Measurements from ENCODE around the gene C1orf21.

Gene C1orf21

DNA sequence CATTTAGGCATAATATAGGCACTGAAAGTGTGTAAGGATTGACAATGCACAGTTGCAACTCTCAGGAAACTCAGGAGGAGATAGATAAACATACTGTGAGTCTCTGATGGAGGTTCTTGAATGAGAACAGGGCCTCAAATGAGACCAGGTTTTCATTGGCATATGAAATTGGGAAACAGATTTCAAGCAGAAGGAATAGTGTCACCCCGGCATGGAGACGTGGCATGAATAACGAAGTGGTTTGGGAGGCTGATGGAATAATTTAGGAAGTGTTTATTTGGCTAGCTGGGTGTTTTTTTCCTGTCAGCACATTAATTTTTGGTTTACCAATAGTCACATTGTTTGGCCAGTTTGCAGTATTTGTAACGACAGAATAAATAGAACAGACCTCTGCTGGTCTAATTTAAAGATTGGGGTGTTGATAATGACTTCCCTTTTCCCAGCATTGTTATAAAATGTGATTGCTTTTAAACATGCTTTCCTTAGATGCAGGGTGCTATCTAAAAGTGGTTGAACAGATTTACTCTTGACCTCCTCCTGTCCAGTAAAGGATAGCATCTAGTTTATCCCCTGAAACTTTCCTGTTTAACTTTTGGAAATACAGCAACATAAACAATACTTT, 132.0 kb downstream of the C1orf21 start:
- Histone ChIP-seq H3K4ac (ENCODE audit: low read depth, low read length) (no peak overlapping the region), H3K23ac (ENCODE audit: low read length) (no peak overlapping the region), H3K14ac (ENCODE audit: low read length) (no peak overlapping the region), H3K27ac (ENCODE audit: low read depth, low read length) (no peak overlapping the region), H3K27me3 (ENCODE audit: insufficient read depth, low read length) (no peaks in the 10 kb centered on the region), H2BK12ac (ENCODE audit: low read length) (no peak overlapping the region), H2BK5ac (ENCODE audit: low read depth, low read length, poor library complexity) (no peak overlapping the region), H3K4me2 (ENCODE audit: low read length) (no peak overlapping the region), H3K36me3 (ENCODE audit: control insufficient read depth in 1 of 2, insufficient read depth in 2 of 2, low read length in 2 of 2) (no peaks in the 10 kb centered on the region), H3K9me3 (ENCODE audit: insufficient read depth, low read depth, low read length) (no peaks in the 10 kb centered on the region), H3K79me2 (ENCODE audit: control insufficient read depth, insufficient read depth, low read length, poor library complexity) (no peaks in the 10 kb centered on the region), H4K8ac (ENCODE audit: low read depth, low read length) (no peak overlapping the region), H4K91ac (ENCODE audit: low read depth, low read length) (no peak overlapping the region), H3K4me1 (ENCODE audit: control insufficient read depth in 1 of 2, insufficient read depth in 2 of 2, low read length in 2 of 2) (peaks cover 2% of the 10 kb centered on the region in 2 experiments), H2AK5ac (ENCODE audit: low read length) (no peak overlapping the region), H2AFZ (ENCODE audit: insufficient read depth, low read length, poor library complexity) (no peak overlapping the region), H2BK120ac (ENCODE audit: insufficient read depth, low read length, poor library complexity) (no peak overlapping the region), H3K79me1 (ENCODE audit: low read length) (peaks cover 2% of the 10 kb centered on the region), H3K9ac (ENCODE audit: low read length) (no peak overlapping the region), H4K12ac (ENCODE audit: low read depth, low read length) (no peak overlapping the region), H3K4me3 (ENCODE audit: low read depth, low read length) (no peak overlapping the region), H3K18ac (ENCODE audit: low read length) (no peak overlapping the region)
- DNase-seq = no peak
- no CpG with 5 or more reads among the region's 4 CpGs for WGBS (ENCODE audit: extremely low coverage, insufficient coverage, insufficient read length)

DNA sequence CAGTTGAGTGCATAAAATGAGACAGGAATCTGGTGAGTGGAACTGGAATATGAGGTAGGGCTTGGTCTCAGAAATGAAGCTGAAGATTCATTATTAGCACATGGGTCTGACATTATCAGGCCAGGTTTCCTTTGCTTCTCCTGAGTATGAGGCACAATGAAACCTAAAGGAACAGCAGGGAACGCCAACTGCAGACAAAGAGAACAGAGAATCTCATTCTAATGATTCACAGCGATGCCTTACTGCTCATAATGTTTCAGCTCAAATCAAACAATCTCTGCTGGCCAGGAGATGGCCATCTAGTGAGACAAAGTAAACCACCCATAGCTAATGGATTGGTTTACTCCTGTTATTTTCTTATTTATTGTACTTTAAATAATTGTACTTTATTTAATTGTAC, 133.5 kb downstream of the C1orf21 start:
- H3K9me3 ChIP-seq (ENCODE audit: insufficient read depth, low read depth, low read length) = no peaks in the 10 kb centered on the region
- no peak overlapping the region for H2AK5ac ChIP-seq (ENCODE audit: low read length)
- no peaks in the 10 kb centered on the region for H3K27me3 ChIP-seq (ENCODE audit: insufficient read depth, low read length)
- H2BK12ac ChIP-seq (ENCODE audit: low read length) = no peak overlapping the region
- no peak overlapping the region for H4K91ac ChIP-seq (ENCODE audit: low read depth, low read length)
- no peak overlapping the region for H4K8ac ChIP-seq (ENCODE audit: low read depth, low read length)
- H3K79me2 ChIP-seq (ENCODE audit: control insufficient read depth, insufficient read depth, low read length, poor library complexity) = no peaks in the 10 kb centered on the region
- H2AFZ ChIP-seq (ENCODE audit: insufficient read depth, low read length, poor library complexity) = no peak overlapping the region
- no CpG with 5 or more reads among the region's 2 CpGs for WGBS (ENCODE audit: extremely low coverage, insufficient coverage, insufficient read length)
- no peak overlapping the region for H4K12ac ChIP-seq (ENCODE audit: low read depth, low read length)
- no peak overlapping the region for H2BK5ac ChIP-seq (ENCODE audit: low read depth, low read length, poor library complexity)
- H3K4me2 ChIP-seq (ENCODE audit: low read length) = no peak overlapping the region
- no peak overlapping the region for H2BK120ac ChIP-seq (ENCODE audit: insufficient read depth, low read length, poor library complexity)
- H3K27ac ChIP-seq (ENCODE audit: low read depth, low read length) = no peak overlapping the region
- no peaks in the 10 kb centered on the region for H3K4me1 ChIP-seq (ENCODE audit: control insufficient read depth in 1 of 2, insufficient read depth in 2 of 2, low read length in 2 of 2)
- DNase-seq = no peak
- no peaks in the 10 kb centered on the region for H3K79me1 ChIP-seq (ENCODE audit: low read length)
- no peak overlapping the region for H3K23ac ChIP-seq (ENCODE audit: low read length)
- no peaks in the 10 kb centered on the region for H3K36me3 ChIP-seq (ENCODE audit: control insufficient read depth in 1 of 2, insufficient read depth in 2 of 2, low read length in 2 of 2)
- H3K14ac ChIP-seq (ENCODE audit: low read length) = no peak overlapping the region
- H3K18ac ChIP-seq (ENCODE audit: low read length) = no peak overlapping the region
- no peak overlapping the region for H3K4ac ChIP-seq (ENCODE audit: low read depth, low read length)
- H3K9ac ChIP-seq (ENCODE audit: low read length) = no peak overlapping the region
- H3K4me3 ChIP-seq (ENCODE audit: low read depth, low read length) = no peak overlapping the region

DNA sequence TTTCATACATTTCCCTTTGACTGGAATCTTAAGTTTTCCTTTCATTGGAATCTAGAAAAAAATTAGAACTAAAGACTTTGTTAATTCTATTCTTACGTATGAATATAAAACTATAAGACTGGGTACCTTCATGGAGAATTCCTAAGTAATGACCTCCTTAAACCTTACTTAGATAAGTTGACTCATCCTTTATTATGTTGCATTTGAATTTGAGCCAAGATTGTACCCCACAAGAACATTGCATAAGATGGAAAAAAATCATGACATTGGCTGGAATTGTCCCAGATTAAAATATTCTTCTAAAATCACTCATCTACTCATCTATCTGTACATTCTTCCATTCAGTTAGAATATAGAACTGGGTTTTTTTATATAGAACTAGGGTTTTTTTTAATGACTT, 137.4 kb downstream of the C1orf21 start:
- no peak overlapping the region for H2BK12ac ChIP-seq (ENCODE audit: low read length)
- no peaks in the 10 kb centered on the region for H3K4me1 ChIP-seq (ENCODE audit: control insufficient read depth in 1 of 2, insufficient read depth in 2 of 2, low read length in 2 of 2)
- H2AK5ac ChIP-seq (ENCODE audit: low read length) = no peak overlapping the region
- H3K4ac ChIP-seq (ENCODE audit: low read depth, low read length) = no peak overlapping the region
- no peak overlapping the region for H4K8ac ChIP-seq (ENCODE audit: low read depth, low read length)
- no peaks in the 10 kb centered on the region for H3K27me3 ChIP-seq (ENCODE audit: insufficient read depth, low read length)
- no peak overlapping the region for H2BK5ac ChIP-seq (ENCODE audit: low read depth, low read length, poor library complexity)
- no peak overlapping the region for H4K12ac ChIP-seq (ENCODE audit: low read depth, low read length)
- H2BK120ac ChIP-seq (ENCODE audit: insufficient read depth, low read length, poor library complexity) = no peak overlapping the region
- no peak overlapping the region for H3K4me3 ChIP-seq (ENCODE audit: low read depth, low read length)
- no peaks in the 10 kb centered on the region for H3K79me1 ChIP-seq (ENCODE audit: low read length)
- no peak overlapping the region for H3K14ac ChIP-seq (ENCODE audit: low read length)
- H2AFZ ChIP-seq (ENCODE audit: insufficient read depth, low read length, poor library complexity) = no peak overlapping the region
- DNase-seq = no peak
- no CpG with 5 or more reads among the region's 1 CpG for WGBS (ENCODE audit: extremely low coverage, insufficient coverage, insufficient read length)
- no peaks in the 10 kb centered on the region for H3K36me3 ChIP-seq (ENCODE audit: control insufficient read depth in 1 of 2, insufficient read depth in 2 of 2, low read length in 2 of 2)
- H3K79me2 ChIP-seq (ENCODE audit: control insufficient read depth, insufficient read depth, low read length, poor library complexity) = no peaks in the 10 kb centered on the region
- H3K9ac ChIP-seq (ENCODE audit: low read length) = no peak overlapping the region
- H3K4me2 ChIP-seq (ENCODE audit: low read length) = no peak overlapping the region
- H3K18ac ChIP-seq (ENCODE audit: low read length) = no peak overlapping the region
- no peak overlapping the region for H3K27ac ChIP-seq (ENCODE audit: low read depth, low read length)
- no peak overlapping the region for H4K91ac ChIP-seq (ENCODE audit: low read depth, low read length)
- no peaks in the 10 kb centered on the region for H3K9me3 ChIP-seq (ENCODE audit: insufficient read depth, low read depth, low read length)
- H3K23ac ChIP-seq (ENCODE audit: low read length) = no peak overlapping the region

DNA sequence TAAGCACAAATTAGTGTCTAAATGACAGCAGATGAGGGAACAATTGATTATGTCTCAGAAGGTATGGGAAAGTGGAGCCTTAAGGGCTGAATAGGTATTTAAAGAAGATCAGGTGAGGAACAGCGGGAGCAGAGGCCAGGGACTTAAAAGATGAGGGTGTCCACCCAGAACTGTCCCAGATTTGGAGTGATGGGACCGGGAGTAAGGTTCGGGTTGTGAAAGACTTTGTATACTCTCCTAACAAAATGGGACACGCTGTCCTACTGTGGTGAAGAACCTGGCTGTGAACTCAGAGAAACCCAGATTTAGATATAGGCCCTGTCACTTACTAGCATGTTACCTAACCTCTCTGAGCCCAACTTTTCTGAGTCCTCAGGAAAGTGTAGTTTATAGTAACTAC, 140.6 kb downstream of the C1orf21 start:
- Histone ChIP-seq H2BK5ac (ENCODE audit: low read depth, low read length, poor library complexity) (no peak overlapping the region), H3K79me2 (ENCODE audit: control insufficient read depth, insufficient read depth, low read length, poor library complexity) (no peaks in the 10 kb centered on the region), H3K14ac (ENCODE audit: low read length) (no peak overlapping the region), H2BK120ac (ENCODE audit: insufficient read depth, low read length, poor library complexity) (no peak overlapping the region), H3K23ac (ENCODE audit: low read length) (no peak overlapping the region), H3K79me1 (ENCODE audit: low read length) (no peaks in the 10 kb centered on the region), H2BK12ac (ENCODE audit: low read length) (no peak overlapping the region), H3K4me1 (ENCODE audit: control insufficient read depth in 1 of 2, insufficient read depth in 2 of 2, low read length in 2 of 2) (no peaks in the 10 kb centered on the region), H2AK5ac (ENCODE audit: low read length) (no peak overlapping the region), H3K18ac (ENCODE audit: low read length) (no peak overlapping the region), H3K9me3 (ENCODE audit: insufficient read depth, low read depth, low read length) (no peaks in the 10 kb centered on the region), H3K36me3 (ENCODE audit: control insufficient read depth in 1 of 2, insufficient read depth in 2 of 2, low read length in 2 of 2) (no peaks in the 10 kb centered on the region), H2AFZ (ENCODE audit: insufficient read depth, low read length, poor library complexity) (no peak overlapping the region), H3K9ac (ENCODE audit: low read length) (no peak overlapping the region), H4K12ac (ENCODE audit: low read depth, low read length) (no peak overlapping the region), H3K4me3 (ENCODE audit: low read depth, low read length) (no peak overlapping the region), H3K27me3 (ENCODE audit: insufficient read depth, low read length) (no peaks in the 10 kb centered on the region), H3K4me2 (ENCODE audit: low read length) (no peak overlapping the region), H4K91ac (ENCODE audit: low read depth, low read length) (no peak overlapping the region), H3K27ac (ENCODE audit: low read depth, low read length) (no peak overlapping the region), H4K8ac (ENCODE audit: low read depth, low read length) (no peak overlapping the region), H3K4ac (ENCODE audit: low read depth, low read length) (no peak overlapping the region)
- DNase-seq = no peak
- WGBS (ENCODE audit: extremely low coverage, insufficient coverage, insufficient read length) = no CpG with 5 or more reads among the region's 4 CpGs

Measured in trophoblast cell (in vitro differentiated cells and primary cell).